HG02571 (cell line): ENCODE data around the gene SBK3.
"Not testable (repeated sequence)": the region's sequence is repeated elsewhere in the genome, so short reads cannot be mapped to it uniquely, and the experiment has no call there.

ENCODE experiments used
- ATAC-seq: cut with Tn5 transposase; IDR thresholded peaks from one replicate; pipeline ENCODE4 v1.9.1; 2021; ENCODE audit warnings: mild to moderate bottlenecking, moderate library complexity; ENCODE audit not compliant: unreplicated experiment

SBK3 gene

GRCh38 chr19:55545443-55545842 is at the start of gene SBK3:
Gene SBK3, minus strand, starts transcription at chr19:55545543. Its CDS starts 0 bp downstream, at chr19:55545543.
- no peak for ATAC-seq

GRCh38 chr19:55593096-55593772 is 47.9 kb upstream of the SBK3 start:
- no peak for ATAC-seq

- no peak for ATAC-seq
Measured at GRCh38 chr19:55592391-55593090, 47.2 kb upstream of the SBK3 start.

- ATAC-seq, result no peak
Measured at GRCh38 chr19:55591555-55591954, 46.2 kb upstream of the SBK3 start.

GRCh38 chr19:55590617-55591016 is 45.3 kb upstream of the SBK3 start:
- no peak for ATAC-seq

- ATAC-seq, result no peak
Measured at GRCh38 chr19:55590109-55590508, 44.8 kb upstream of the SBK3 start.

- ATAC-seq, result no peak
Measured at GRCh38 chr19:55588738-55589137, 43.4 kb upstream of the SBK3 start.

GRCh38 chr19:55586976-55587668 is 41.8 kb upstream of the SBK3 start:
- ATAC-seq, result peak; percentile 68

GRCh38 chr19:55585658-55586339 is 40.5 kb upstream of the SBK3 start:
- ATAC-seq, result no peak

GRCh38 chr19:55584871-55585270 is 39.5 kb upstream of the SBK3 start:
- ATAC-seq, result no peak

- not testable (repeated sequence) for ATAC-seq
Measured at GRCh38 chr19:55583897-55584296, 38.6 kb upstream of the SBK3 start.

GRCh38 chr19:55582284-55582683 is 36.9 kb upstream of the SBK3 start:
- ATAC-seq, result not testable (repeated sequence)

GRCh38 chr19:55581823-55582223 is 36.5 kb upstream of the SBK3 start:
- no peak for ATAC-seq

GRCh38 chr19:55581145-55581822 is 35.9 kb upstream of the SBK3 start:
- no peak for ATAC-seq

- no peak for ATAC-seq
Measured at GRCh38 chr19:55580628-55581144, 35.3 kb upstream of the SBK3 start, which contains the start of gene ZNF579. Gene ZNF579, minus strand, starts transcription at chr19:55580848. Its CDS starts 1,209 bp downstream, at chr19:55579639.

GRCh38 chr19:55579766-55580621 is 34.7 kb upstream of the SBK3 start:
- ATAC-seq, result no peak

GRCh38 chr19:55578761-55579747 is 33.7 kb upstream of the SBK3 start:
- ATAC-seq, result no peak

GRCh38 chr19:55578031-55578760 is 32.9 kb upstream of the SBK3 start:
- ATAC-seq, result no peak
